Motor neuron (in vitro differentiated cells): Measurements from ENCODE around the gene ZNF184. TPM values are rescaled to one million over a fixed set of nuclear protein-coding genes. Genes with fewer than 3 reads are reported as not detected.
A peak's percentile ranks its signal among the peaks of the same experiment; 100 is the strongest.

Experiments used
- ATAC-seq, 8 experiments: fragments of 200-7000 bp; cut with Tn5 transposase; replicated peaks in 6 of 8; 2 replicates each; pipeline ENCODE4 v1.8.0; 2021; ENCODE audit warnings: mild to moderate bottlenecking in 8 of 8, moderate library complexity in 8 of 8
- H3K27ac ChIP-seq, 2 donors: fragments of 250-450 bp; sonication (Bioruptor Pico); 2 replicates each; pipeline ENCODE4 v1.9.0; 2021; ENCODE audit warnings: antibody characterized with exemption in 2 of 2, mild to moderate bottlenecking in 2 of 2, moderate library complexity in 1 of 2
- H3K4me1 ChIP-seq, 2 donors: fragments of 250-450 bp; sonication (Bioruptor Pico); replicated peaks in 1 of 2; 2 replicates each; pipeline ENCODE4 v1.6.1; 2021; ENCODE audit warnings: antibody characterized with exemption in 2 of 2, mild to moderate bottlenecking in 2 of 2, moderate library complexity in 1 of 2
- H3K4me3 ChIP-seq, 5 donors: fragments of 250-450 bp; sonication (Bioruptor Pico); 2 replicates each; pipeline ENCODE4 v1.9.0; 2021; ENCODE audit warnings: antibody characterized with exemption in 5 of 5, mild to moderate bottlenecking in 5 of 5, moderate library complexity in 4 of 5
- WGBS, 10 experiments: fragments of 450-650 bp; shearing (Covaris generic); methylation state at CpG; one replicate each; pipeline ENCODE4 v1.0.0; 2022; 5-methylcytosine and 5-hydroxymethylcytosine counted together
- in situ Hi-C, 9 experiments: fragments of 400-800 bp; cut with MboI; loops; one replicate each; pipeline ENCODE4 v1.15.0; 2021; ENCODE audit warnings: low sequenced_read_pairs in 9 of 9, low pct_unique_long_range_greater_than_20kb in 2 of 9; ENCODE audit not compliant: unreplicated experiment in 9 of 9
- total RNA-seq, 8 experiments: library from RNA; unstranded; fragments of 300-600 nt; gene quantifications; 2 replicates each; pipeline versions ENCODE4 v1.2.3 to v1.2.4, GENCODE V29; 2022

The ZNF184 gene
- total RNA-seq, 8 experiments from 2014 or later: 5.0 to 17.7 (median 13.7) TPM

DNA sequence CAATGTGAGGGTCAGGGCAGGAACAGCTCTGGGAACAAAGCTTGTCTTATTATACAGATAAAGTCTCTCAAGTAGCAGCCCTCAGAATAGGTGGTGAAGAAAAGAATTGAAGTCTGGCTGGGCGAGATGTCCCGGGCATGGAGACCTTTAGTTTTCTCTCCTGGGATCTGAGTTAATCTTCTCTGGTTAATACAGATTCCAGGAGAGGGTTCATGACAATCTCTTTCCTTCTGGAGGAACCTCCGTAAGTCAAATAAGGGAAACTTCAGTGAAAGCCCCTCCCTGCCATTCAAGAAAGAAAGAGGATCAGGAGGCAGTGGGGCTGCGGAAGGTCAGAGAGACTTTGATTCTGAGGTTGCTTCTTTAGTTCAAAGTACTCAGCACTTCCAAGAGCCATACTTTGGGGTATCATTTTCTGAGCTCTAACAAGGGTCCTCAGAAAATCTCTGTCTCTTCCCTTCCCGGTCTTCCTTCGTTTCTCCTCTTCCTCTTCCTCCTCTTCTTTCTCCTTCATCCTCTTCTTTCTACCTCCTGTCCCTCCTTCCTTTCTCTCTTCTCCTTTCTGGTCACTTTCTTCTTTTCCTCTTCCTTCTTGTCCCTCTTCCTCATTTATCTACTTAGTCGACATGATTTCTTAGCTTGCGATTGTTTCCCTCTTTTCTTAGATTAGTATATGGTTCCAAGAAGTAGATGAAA lies 4.6 kb upstream of the ZNF184 start:
- Histone ChIP-seq H3K4me3 (peak overlapping the region in 3 of 5 donors; percentile 53 to 67 (median 61)), H3K4me1 (no peaks in the 10 kb centered on the region), H3K27ac (no peak overlapping the region)
- no peak for ATAC-seq
- 6 to 83% (median 52%) methylated on average over 2 to 8 of the region's 8 CpGs for WGBS, 10 experiments
- in situ Hi-C loops: loop anchor here in 1 of 9 experiments (25.0 kb wide), 1 partner anchor 315 kb away; no protein-coding TSS in a partner anchor

DNA sequence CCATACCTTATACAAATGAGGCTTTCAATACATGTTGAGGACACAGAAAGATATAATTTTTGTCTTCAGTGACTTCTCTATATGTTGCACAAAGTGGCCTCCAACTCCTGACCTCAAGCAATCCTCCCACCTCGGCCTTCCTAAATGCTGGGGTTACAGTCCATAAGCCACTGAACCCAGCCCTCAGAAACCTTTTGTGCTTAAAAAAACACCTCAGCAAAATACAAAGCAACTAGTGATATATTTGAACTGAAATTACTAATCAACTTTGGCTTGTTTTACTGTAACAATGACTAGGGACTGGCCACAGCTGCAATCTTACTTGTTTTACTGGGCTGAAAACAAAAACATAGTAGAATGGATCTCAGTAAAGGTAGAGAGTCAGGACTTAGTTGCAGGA lies 3.2 kb upstream of the ZNF184 start:
- Histone ChIP-seq H3K27ac (no peak overlapping the region), H3K4me1 (peaks cover 0 to 5% of the 10 kb centered on the region in 2 donors), H3K4me3 (no peak overlapping the region)
- 88 to 100% (median 97%) methylated on average over 1 of the region's 1 CpG; no CpG with 5 or more reads in 4 of the 10 experiments for WGBS, 10 experiments
- in situ Hi-C loops: loop anchor here in 1 of 9 experiments (25.0 kb wide), 1 partner anchor 314 kb away; no protein-coding TSS in a partner anchor
- no peak for ATAC-seq

DNA sequence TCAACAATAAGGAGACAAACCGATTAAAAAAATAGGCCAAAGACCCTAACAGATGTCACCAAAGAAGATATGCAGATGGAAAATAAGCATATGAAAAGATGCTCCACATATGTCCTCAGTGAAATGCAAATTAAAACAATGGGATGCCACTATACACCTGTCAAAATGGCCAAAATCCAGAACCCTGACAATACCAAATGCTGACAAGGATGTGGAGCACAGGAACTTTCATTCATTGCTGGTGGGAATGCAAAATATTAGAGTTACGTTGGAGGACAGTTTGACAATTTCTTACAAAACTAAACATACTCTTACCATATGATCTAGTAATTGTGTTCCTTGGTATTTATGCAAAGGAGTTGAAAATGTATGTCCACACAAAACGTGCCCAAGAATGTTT lies 1.8 kb upstream of the ZNF184 start:
- in situ Hi-C loops: loop anchor here in 2 of 9 experiments (25.0 kb wide), 2 partner anchors 112 to 312 kb away; no protein-coding TSS in a partner anchor
- ATAC-seq: no peak

DNA sequence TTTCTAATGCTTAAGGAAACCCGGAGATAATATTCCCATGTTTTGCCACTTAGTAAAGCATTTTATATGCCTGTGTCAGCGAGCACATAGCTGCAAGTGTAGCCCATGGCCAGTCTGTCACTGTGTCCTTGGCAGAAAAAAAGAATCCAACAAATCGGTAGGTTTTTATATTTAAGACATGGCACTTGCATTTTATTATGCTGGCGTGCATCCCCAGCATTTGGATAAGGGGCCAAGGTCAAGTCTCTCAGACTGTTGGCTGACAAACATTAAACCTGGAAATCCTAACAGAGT lies 1.2 kb upstream of the ZNF184 start:
- WGBS, 10 experiments: 53 to 100% (median 90%) methylated on average over 1 to 4 of the region's 4 CpGs; no CpG with 5 or more reads in 1 of the 10 experiments
- H3K4me1 ChIP-seq: peaks cover 0 to 8% of the 10 kb centered on the region in 2 donors
- no peak overlapping the region for H3K27ac ChIP-seq
- no peak overlapping the region for H3K4me3 ChIP-seq
- no peak for ATAC-seq
- in situ Hi-C loops: loop anchor here in 1 of 9 experiments (25.0 kb wide), 1 partner anchor 112 kb away; no protein-coding TSS in a partner anchor

More for the DNA sequence above, 1.8 kb upstream of the ZNF184 start:
- H3K4me1 ChIP-seq: peaks cover 0 to 8% of the 10 kb centered on the region in 2 donors
- WGBS, 10 experiments: 61 to 95% (median 88%) methylated on average over 1 to 3 of the region's 3 CpGs; no CpG with 5 or more reads in 1 of the 10 experiments
- no peak overlapping the region for H3K4me3 ChIP-seq
- H3K27ac ChIP-seq: no peak overlapping the region

DNA sequence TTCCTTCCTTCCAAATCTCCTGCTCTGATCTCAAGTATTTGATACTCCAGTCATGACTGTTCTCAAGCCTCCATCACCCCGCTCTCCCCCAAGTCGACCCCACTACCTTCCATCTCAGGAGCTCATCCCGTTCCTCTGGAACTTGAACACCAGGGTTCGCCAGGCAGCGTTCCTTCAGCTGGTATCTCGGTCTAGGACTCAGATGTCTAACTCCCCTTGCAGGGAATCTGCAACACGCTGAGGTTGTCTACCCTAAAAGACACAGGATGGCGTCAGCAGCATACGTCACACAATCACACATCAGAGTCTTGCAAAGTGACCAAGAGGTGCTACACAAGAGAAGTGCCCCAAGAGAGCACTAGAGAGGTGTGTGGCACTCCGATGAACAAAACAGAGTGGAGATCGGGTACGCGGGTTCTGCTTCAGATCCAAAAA lies 706 bp downstream of the ZNF184 start:
- Histone ChIP-seq H3K27ac (peak overlapping the region; percentile 81 to 86), H3K4me3 (peak overlapping the region; percentile 58 to 88 (median 72)), H3K4me1 (peaks cover 0 to 8% of the 10 kb centered on the region in 2 donors)
- ATAC-seq: peak; percentile 35 to 66 (median 62)
- WGBS, 10 experiments: 0 to 17% (median 0%) methylated on average over 1 to 8 of the region's 13 CpGs; no CpG with 5 or more reads in 3 of the 10 experiments
- in situ Hi-C loops: loop anchor here in 1 of 9 experiments (25.0 kb wide), 1 partner anchor 110 kb away; no protein-coding TSS in a partner anchor

DNA sequence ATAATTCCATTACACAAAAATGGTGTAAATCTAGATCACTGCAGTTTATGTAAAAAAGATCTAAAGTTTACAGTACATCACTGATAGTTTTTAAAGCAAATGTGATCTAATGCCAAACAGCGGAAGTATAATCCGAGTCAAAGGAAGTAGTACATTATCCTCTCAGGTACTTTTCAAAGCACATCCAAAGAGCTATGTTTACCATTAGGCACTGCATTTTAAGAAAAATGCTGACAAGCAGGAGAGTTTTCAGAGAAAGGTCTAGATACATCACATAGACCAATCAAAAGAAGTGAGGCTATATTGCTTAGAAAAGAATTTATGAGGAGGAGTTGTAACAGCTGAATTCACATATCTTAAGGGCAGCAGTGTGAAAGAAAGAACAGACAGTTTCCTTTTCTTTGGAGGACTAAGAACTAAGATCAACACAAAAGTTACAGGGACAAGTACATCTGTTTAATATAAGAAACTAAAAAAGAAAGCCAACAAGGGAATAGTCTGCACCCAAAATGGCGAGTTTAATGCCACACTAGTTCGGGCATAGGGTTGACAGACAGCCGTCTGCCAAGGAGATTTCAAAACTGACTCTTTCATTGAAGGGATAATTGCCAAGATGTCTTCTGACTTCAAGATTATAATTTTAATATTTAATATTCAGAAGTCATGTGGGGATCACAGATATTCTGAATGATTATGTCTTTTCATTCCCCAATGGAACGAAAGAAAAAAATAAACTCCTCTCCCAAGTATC lies 1.4 kb downstream of the ZNF184 start:
- H3K4me3 ChIP-seq: peak overlapping the region; percentile 58 to 88 (median 72)
- in situ Hi-C loops: loop anchor here in 1 of 9 experiments (25.0 kb wide), 1 partner anchor 109 kb away; no protein-coding TSS in a partner anchor
- WGBS, 10 experiments: 0 to 96% (median 56%) methylated on average over 1 to 6 of the region's 6 CpGs; no CpG with 5 or more reads in 1 of the 10 experiments
- no peak for ATAC-seq
- no peak overlapping the region for H3K27ac ChIP-seq
- H3K4me1 ChIP-seq: peaks cover 0 to 8% of the 10 kb centered on the region in 2 donors

DNA sequence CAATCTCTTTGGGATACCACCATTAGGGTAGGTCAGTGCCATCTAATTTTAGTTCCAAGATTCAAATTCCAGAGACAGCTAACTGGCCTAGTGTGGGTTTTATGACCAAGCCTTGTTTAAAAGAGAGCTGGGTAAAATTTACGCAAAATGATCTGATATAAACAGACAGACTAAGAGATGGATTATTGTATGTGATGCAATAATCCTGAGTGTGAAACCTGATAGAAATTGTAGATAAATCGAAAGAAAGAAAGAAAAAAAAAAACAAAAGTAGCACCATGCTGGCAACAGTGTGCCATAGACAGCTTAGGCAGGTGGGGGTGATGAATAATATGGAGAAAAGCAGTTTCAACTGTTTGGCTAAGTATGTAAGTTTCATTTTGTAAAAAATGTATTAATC lies 2.9 kb downstream of the ZNF184 start:
- ATAC-seq: no peak
- H3K27ac ChIP-seq: no peak overlapping the region
- 50 to 100% (median 97%) methylated on average over 1 to 2 of the region's 2 CpGs for WGBS, 10 experiments
- no peak overlapping the region for H3K4me3 ChIP-seq
- in situ Hi-C loops: loop anchor here in 1 of 9 experiments (25.0 kb wide), 1 partner anchor 108 kb away; no protein-coding TSS in a partner anchor
- H3K4me1 ChIP-seq: peaks cover 0 to 8% of the 10 kb centered on the region in 2 donors

DNA sequence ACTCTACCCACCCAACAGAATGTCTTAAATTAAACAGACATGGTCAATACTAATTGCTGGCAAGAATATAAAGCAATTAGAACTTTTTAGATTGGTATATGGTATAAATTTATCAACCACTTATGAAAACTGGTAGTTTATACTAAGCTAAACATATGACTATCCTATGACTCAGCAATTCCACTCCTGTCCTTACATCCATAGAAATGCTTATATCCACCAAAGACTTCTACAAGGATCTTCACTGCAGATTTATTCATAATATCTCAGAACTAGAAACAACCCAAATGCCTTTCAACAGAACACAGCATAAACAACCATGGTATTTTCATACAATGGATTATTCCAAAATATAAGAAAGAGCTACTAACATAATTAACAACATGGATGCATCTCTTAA lies 4.6 kb downstream of the ZNF184 start:
- ATAC-seq: no peak
- no peak overlapping the region for H3K4me3 ChIP-seq
- H3K4me1 ChIP-seq: peaks cover 0 to 8% of the 10 kb centered on the region in 2 donors
- no peak overlapping the region for H3K27ac ChIP-seq
- in situ Hi-C loops: loop anchor here in 1 of 9 experiments (25.0 kb wide), 1 partner anchor 106 kb away; no protein-coding TSS in a partner anchor

DNA sequence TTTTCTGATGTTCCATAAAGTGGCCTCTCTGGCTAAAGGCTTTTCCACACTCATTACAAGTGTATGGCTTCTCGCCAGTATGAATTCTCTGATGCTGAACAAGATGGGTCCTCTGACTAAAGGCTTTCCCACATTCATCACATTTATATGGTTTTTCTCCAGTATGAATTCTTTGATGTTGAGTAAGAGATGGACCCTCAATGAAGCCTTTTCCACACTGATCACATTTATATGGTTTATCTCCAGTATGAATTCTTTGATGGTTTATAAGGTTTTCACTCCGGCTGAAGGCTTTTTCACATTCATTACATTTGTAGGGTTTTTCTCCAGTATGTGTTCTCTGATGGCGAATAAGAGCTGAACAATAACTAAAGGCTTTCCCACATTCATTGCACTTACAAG lies 20.4 kb downstream of the ZNF184 start:
- 84 to 100% (median 97%) methylated on average over 2 to 3 of the region's 3 CpGs for WGBS, 10 experiments
- in situ Hi-C loops: loop anchor here in 1 of 9 experiments (25.0 kb wide), 1 partner anchor 90 kb away; no protein-coding TSS in a partner anchor
- Histone ChIP-seq H3K27ac (no peak overlapping the region), H3K4me3 (no peak overlapping the region), H3K4me1 (no peaks in the 10 kb centered on the region)
- no peak for ATAC-seq

DNA sequence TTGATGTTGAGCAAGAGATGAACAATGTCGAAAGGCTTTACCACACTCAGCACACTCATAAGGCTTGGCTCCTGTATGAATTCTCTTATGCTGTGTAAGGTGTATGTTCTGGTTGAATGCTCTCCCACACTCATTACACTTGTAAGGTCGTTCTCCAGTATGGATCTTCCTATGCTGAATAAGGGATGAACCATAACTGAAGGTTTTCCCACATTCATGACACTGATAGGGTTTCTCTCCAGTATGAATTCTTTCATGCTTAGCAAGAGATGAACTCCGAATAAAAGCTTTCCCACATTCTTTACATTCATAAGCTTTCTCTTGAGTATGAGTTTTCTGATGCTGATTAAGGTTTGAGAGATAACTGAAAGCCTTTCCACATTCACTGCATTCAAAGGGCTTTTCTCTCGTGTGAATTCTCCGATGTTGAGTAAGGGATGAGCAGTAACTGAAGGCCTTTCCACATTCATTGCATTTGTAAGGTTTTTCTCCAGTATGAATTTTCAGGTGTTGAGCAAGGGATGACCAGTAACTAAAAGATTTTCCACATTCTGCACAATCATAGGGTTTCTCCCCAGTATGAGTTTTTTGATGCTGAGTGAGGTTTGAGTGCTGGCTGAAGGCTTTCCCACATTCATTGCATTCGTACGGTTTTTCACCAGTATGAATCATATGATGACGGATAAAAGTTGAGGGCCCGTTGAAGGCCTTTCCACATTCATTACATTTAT lies 21.1 kb downstream of the ZNF184 start:
- Histone ChIP-seq H3K4me3 (no peak overlapping the region), H3K27ac (no peak overlapping the region), H3K4me1 (no peaks in the 10 kb centered on the region)
- no peak for ATAC-seq
- in situ Hi-C loops: loop anchor here in 1 of 9 experiments (25.0 kb wide), 1 partner anchor 90 kb away; no protein-coding TSS in a partner anchor
- 78 to 100% (median 94%) methylated on average over 1 to 9 of the region's 9 CpGs for WGBS, 10 experiments

DNA sequence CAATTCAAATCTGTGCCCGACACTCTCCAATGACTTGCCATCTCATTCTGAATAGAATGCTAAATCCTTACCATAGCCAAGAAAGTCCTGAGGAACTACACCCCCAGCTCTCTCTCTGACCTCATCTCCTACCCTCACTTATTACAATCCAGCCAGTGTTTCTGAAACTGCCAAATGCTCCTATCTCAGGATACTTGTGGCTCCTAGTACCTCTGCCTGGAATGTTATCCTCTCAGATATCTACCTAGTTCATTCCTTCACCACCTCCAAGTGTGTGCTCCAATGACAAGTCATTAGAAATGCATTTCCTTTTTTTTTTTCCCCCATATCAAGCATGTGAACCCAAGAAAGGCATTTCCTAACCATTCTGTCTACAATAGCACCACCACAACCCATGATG lies 24.4 kb downstream of the ZNF184 start:
- WGBS, 10 experiments: 71 to 100% (median 100%) methylated on average over 1 of the region's 1 CpG; no CpG with 5 or more reads in 2 of the 10 experiments
- ATAC-seq: no peak
- Histone ChIP-seq H3K27ac (no peak overlapping the region), H3K4me1 (no peaks in the 10 kb centered on the region), H3K4me3 (no peak overlapping the region)
- in situ Hi-C loops: no loop called here

DNA sequence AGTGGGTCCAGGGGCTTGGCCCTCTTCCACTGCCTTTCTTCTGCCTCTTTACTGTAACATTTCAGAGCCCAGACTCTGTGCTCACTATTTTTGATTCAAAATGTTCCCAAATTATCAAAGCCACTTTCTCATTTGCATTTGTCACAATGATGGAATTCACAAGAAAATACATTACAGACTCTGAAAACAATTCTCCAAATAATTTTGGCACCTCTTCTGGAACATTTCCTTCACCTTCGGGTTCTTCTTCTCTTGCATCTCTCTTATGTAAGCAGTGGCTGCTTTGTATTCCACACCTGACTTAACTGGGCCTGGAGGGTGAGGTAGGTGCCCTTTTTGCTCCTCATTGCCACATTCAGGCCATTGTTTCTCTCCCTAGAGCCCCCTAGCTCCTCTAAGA lies 30.0 kb downstream of the ZNF184 start:
- H3K4me1 ChIP-seq: no peaks in the 10 kb centered on the region
- WGBS, 10 experiments: 0 to 100% (median 67%) methylated on average over 1 of the region's 1 CpG; no CpG with 5 or more reads in 3 of the 10 experiments
- no peak overlapping the region for H3K4me3 ChIP-seq
- in situ Hi-C loops: no loop called here
- no peak overlapping the region for H3K27ac ChIP-seq
- no peak for ATAC-seq
